SHP77 treated with DMSO at 0.1 percent for 48 hours (cell line): ENCODE results near the gene DGKB.

Experiments
- DNase-seq: peaks from one replicate; lab custom pipeline; 2025; lab: John Stamatoyannopoulos, UW

The DGKB gene

DNA sequence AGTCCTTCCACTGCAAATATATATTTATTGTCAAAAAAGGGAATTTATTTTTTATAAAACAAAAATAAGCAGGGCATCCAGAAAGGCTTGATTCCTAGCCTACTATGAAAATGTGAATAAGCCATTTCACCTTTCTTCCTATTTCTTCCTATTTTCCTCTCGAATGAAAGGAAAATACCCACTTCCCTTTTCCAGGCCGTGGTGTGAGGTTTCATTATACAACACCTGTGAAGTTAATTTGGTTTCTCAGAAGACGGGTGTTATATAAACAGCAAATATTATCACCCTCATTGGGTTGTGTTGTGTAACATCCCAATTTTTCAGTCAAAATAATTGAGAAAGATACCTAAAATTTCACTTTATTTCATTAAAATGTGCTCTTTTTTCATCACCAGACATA lies 214.3 kb downstream of the DGKB start:
- DNase-seq: no peak

DNA sequence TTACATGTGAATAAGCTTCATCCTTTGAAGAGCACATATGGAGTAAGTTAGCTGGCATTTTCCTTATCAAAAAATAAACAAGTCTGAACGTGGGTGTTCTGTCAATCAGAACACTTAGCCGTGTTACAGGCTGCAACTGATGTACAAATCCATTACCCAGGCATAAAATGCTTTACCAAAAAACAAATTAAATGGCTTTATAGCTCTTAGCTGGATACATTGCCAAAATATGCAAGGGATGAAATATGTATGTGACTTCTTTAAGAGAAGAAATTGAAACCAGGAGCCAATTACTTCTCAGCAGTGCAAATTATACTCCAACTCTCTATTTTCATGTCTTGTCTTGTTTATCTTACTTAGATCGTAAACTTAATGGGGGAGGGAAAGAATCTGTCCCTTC lies 214.8 kb downstream of the DGKB start:
- no peak for DNase-seq

DNA sequence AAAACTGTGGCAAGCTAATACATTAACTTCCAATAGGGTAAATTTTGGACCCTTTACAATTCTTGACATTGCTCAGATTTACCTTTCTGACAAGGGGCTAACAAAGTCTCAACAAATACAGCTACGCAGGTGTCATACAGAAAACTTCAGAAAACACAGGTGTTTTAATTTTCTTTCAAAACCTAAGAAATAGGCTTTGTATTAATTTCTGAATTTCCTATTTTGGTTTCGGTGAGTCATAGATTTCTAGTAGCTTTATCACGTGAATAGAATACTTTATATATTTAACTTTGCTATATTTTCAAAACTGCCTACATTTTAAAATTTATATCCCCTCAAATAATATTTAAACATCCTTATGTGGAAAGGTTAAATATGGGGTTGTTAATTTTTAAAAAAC lies 215.3 kb downstream of the DGKB start:
- DNase-seq: no peak

DNA sequence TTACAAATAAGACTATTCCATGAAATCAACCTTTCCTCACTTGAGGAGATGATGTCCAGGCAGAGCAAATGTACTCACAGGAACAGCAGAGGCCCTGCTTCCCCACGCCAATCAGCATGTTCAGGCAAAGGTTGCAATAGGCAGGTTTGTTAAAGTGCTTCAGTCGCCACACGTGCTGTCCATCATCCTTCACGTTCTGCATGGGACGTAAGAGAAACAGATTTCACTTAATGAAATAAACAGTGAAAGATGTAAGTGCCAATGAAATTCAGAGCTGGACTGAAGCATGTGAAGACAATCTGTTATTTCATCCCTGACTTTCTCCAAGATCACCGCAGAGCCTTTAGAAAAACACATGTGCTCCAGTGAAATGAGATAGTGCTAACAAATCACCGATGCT lies 217.4 kb downstream of the DGKB start:
- no peak for DNase-seq

DNA sequence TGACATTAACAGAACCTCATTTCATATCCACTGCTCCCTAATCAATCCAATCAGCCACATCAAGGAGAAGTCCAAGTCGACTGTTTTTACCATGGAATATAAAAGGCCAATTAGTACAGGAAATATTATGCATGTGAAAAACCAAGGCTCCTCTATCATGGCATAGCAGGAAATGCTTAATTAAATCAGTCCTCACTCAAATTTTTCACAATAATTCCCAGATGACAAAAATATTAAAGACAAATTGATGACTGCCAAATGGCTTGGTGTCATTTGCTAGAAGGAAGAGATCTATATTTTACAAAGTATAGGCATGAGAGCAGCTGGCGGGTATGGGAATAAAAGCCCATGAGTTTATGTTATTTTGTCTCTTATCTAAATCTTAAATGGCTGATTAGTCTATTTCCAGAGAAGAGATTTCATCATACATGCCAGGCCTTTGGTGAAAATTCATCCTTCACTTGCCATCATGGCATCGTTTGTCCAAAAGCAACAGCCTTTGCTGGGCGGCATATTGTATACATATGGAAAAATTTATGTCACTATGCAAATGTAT lies 219.6 kb downstream of the DGKB start:
- no peak for DNase-seq

DNA sequence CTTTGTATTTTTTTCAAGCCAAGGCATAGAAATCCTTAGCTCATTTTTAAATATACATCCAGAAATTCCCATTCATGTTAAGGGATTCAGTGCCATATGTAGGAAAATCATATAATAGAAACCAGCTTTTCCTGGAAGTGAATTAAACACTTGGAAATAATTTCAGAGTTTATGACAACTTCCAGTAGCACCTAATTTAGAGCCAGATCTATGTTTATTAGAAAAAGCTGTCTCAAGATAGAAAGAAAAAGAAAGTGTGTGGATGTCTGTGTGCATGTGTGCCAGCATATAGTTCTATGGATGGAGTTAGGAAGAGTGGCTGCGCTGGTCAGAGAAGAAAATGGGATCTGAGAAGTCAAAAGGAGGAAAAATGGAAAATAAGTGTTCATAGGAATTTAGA lies 225.7 kb downstream of the DGKB start:
- DNase-seq: no peak

DNA sequence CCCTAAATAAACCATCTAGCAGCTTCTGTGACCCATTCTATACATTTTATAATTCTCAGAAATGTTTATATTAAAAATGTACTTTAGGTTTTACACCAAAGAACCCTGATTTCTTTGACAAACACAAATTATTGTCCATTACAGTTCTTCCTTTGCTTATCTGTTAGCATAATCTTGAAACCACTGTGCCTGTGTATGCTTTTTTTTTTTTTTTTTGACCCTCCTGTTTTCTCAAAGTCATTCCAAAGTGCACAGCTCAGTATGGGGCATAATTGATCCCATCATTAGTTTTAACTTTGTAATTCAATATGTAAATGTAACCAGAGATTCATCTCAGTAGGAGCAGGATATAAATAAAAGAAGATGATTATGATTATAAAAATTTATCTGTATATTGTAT lies 229.3 kb downstream of the DGKB start:
- DNase-seq: no peak

DNA sequence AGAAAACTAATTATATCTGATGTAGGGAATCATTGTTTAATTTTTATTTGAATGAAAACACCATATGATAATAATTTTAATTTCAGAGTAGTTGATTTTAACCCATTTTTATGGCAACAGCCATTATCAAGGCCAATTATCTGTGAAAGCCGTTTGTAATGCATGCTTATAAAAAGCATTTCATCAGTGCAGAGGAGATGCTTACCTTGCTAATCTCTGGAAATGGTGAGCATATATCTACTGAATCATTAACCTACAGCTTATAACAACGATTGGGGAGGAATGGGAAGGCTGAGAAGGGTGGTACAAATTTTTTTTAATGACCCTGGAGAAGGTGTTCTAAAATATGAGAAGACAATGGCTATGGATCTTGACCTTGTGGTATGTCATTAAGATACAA lies 235.6 kb downstream of the DGKB start:
- no peak for DNase-seq

DNA sequence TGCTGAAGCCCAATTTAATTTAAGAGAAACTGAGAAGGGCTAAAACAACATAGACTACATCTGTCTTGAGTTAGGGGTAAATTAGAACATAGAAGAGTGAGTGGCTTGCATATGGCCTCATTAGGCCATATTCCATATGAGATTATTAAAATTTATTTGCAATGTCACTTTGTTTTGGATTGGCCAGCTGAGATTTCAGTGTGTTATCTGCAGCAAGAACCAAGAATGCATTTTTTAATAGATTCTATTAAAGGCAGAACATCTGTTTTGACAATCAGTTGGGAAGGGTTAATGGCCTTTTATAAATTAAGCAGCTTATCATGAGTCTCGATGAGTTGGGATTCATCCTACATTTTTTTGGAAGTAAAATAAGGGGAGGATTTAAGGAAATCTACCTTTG lies 236.2 kb downstream of the DGKB start:
- no peak for DNase-seq

DNA sequence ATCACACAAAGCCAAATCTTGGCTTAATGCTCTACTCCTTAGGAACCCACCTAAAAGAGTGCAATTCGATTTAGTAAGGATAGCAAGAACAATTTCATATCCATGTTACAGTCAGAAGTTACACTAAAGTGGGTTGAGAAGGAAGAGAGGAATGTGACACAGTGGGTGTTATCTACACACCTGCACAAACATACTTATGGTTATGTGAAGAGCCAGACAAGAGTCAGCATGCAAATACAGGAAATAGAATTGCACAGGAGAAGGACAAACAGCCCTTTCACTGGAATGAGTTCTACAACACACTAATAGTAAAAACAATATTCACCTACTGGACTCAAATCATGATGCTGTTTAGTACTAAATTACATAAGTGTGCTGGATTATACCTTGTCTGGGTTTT lies 262.8 kb downstream of the DGKB start:
- peak; percentile 69 for DNase-seq

DNA sequence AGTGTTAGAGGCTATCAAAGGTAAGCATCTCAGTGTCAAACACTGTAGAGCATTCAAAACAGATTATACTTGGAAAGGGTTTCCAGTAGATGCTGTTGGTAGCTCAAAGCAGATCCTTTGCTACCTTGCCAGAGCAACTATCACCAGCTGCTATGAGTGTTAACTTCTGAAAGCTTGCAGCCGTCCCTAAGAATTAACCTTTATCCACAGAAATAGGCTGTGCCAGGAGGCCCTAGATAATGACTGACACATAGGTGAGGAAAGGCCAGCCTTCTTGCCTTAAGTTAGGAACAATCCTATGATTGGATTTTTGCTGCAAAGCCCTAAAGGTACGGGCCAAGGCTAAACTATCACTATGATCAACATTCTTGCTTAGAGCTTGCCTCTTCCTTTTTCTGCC lies 263.2 kb downstream of the DGKB start:
- DNase-seq: peak; percentile 31

DNA sequence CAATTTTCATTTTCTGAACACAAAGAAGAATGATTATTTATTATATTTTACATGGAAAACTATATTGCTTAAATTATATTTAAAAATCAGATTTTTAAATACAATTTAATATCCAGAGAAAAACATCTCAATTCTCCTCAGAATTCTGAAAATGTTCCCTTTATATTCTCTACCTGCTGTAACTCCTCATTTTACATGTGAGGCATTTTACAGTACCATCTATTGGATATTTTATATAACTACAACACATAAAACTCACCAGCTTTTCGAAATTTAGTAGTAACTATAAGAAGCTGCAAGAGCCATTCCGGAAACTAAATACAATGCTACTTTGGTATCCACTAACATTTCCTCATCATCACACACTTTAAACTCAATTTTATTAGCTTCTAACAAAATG lies 264.6 kb downstream of the DGKB start:
- no peak for DNase-seq

DNA sequence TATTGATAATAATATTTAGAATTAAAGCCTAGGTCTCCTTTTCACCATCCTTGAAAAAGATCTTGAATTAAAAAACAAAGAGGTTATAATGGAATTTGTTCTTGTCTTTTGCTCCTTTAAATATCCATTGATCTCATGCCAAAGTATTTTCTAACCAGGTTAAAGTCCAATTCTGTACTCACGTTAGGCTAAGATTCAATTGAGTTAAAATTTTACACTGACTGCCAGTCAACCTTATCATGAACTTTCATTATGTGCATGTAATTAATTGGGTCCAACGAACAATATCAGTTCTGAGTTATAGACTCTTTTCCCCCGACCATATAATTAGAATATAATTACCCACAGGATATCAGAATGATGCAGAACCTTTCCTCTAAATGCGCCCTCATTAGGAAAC lies 266.6 kb downstream of the DGKB start:
- DNase-seq: no peak

DNA sequence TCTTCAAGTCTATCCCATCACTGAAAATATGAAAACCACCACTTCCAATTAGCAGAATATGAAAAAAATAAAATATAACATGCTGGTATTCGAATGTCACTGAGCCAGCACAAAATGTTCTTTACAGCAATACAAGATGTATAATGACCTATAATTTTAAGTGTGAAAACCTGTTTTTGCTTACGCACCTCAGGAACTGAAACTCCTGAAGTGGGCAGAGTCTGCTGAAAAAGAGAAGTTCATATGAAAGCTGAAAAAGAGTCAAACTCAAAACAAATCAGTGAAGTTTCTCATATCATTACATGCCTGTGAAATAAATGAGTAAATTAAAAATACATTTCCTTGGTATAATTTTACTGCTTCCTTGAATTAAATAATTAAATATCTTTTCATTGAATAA lies 272.5 kb downstream of the DGKB start:
- DNase-seq: no peak

DNA sequence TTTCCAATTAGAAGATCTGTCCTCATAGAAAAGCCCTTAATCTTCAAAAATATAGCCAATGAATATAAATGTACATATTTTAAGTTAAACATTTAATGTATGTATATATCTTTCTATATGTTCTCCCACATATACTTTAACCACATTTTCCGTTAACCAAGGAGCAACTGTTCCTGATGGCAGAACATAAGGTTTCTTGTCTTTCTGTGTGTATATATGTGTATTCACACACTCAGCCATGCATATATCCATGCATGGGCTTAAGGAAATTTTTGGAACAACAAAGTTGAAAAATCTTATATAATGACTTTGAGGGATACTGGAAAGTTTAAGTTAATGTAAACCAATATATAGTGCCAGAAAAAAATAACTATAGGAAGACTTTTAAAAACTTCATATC lies 274.0 kb downstream of the DGKB start:
- DNase-seq: no peak

DNA sequence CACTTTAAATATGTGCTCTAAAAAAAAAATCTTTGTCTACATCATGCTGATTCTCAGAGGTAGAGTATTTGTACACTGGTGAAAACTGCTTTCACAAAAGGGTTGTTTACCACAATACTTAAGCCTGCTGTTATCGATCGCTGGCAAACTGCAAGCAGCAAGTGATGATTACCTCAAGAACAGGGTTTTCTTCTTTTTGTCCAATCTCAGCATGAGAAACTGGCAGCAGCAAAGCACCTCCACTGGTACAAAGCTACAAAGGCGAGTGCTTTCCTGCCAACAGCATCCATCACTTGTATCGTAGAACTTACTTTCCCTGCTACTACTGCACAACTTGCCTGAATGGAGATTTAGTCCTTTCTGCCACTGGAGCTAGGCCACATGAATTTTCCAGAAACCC lies 276.5 kb downstream of the DGKB start:
- no peak for DNase-seq

DNA sequence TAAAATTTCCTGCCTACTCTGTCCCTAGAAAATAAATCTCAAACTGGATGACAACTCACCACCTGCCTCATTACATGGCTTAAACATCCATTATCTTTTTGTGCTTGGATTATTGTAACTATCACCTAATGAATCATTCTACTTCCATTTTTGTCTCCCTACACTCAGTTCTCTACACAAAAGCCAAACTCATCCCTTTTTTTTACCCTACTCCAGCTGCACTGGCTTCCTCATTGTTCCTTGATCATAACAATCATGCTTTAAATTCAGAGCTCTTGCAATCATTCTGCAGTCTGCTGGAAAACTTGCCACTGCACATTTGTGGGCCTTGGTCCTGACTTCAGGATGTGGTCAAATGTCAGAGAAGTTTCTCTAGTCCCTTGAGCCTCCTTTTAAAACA lies 280.0 kb downstream of the DGKB start:
- no peak for DNase-seq

DNA sequence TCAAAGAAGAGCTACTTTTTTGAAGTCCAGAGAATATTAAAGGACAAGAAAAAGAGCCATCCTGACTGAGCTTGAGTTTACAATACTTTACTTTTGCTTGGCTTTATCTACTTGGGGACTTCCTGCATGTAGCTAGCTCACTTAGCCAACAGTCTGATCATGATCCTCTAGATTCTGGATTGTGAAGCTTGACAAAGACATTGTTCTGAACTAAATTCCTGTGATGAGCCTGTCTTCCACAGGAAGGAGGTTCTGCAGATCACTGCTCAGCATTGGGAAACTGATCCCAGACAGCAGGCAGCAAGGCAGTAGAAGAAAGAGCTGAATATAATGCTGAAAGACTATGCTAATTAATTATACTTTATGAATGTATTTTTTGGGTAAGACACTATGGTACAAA lies 296.4 kb downstream of the DGKB start:
- no peak for DNase-seq

DNA sequence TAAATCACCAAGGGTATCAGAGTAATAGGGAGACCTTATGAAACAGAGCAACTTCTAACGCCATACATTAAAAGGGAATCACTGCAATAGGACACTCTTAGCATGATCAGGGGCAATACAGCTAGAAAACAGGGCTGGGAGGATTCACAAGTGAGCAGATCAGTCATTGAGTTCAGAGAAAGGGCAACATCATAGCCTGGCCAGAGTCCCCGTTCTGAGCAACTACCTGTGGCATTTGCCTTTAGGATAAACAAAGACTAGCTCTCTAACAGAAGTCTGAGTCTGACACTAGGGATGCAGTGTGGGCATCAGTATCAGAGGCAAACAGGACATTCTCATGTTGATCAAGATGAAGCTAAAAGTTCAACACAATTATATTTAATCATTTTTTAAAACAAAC lies 297.9 kb downstream of the DGKB start:
- DNase-seq: no peak

DNA sequence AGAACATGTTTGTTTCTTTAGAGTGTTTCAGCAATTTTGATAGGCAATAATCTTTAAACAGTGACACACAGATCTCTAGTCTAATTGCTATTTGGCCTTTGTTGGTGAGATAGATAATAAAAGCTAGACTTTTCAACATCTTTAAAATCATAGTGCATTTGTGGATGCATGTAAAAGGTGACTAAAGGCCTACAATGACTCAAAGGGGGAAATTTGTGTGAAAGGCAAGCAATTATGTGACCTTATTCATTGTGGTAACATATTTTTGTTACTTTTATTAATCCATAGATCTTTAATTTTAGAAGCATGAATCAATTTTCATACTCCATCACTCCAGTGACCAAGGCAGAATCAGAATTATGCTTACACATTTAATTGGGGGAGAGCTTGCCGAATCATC lies 299.7 kb downstream of the DGKB start:
- no peak for DNase-seq

DNA sequence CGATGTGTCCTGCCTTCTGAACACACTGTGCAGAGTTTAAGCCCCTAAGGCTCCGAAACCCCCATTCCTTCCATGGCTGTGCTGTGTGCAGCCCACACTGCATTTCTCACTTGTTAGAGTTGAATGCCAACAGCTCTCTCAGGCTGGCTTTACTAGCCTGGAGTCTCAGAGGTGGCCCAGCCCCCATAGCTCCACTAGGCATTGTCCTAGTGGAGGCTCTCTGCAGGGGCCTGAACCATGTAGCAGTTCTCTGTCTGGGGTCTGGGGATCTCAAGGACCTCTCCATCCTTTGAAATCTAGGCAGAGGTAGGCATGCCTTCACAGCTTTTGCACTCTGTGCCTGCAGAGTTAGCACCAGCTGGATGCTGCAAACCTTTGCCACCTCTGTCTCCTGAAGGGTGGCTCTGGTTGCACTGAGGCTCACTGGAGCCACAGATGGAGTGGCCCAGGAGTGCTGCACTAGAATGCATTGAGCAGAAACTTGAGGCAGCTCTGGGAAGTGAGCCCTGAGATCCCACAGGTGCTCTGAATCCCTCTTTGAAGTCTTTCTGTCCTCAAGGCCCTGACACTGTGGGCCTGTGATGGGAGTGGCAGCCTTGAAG lies 301.7 kb downstream of the DGKB start:
- DNase-seq: no peak

DNA sequence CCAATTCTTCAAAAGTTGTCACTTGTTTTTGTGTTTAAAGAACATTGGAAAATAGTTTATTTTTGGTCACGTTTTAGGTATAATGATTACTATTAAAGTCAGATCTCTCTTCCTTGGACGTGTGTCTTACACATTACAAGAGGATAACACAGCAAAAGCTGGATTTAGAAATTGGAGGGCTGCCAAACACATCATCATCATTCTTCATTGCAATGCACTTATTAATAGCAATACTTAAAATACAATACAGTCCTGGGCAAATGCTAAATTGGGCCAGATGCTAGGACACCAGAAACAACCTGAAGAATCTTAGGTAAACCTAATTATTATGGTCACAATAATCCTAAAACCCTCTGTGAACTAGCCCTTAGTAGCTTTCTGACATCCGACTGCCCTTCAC lies 303.6 kb downstream of the DGKB start:
- no peak for DNase-seq

DNA sequence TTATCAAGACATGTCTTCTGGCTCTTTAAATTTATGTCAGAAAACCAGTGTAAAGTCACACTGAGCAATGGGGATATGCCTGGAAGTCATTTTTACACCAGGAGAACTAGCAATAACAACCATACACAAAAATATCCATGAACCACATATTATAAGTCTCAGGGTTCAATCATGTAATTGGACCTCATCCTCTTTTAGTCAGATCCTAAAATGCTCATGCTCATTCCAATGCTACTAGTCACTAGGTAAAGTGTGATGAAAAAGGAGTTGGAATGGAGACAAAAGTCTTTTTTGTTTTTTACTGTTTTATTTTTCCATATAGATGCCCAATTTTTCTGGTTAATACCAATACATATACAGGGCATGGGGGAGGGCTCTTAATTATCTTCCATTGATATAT lies 306.1 kb downstream of the DGKB start:
- no peak for DNase-seq

DNA sequence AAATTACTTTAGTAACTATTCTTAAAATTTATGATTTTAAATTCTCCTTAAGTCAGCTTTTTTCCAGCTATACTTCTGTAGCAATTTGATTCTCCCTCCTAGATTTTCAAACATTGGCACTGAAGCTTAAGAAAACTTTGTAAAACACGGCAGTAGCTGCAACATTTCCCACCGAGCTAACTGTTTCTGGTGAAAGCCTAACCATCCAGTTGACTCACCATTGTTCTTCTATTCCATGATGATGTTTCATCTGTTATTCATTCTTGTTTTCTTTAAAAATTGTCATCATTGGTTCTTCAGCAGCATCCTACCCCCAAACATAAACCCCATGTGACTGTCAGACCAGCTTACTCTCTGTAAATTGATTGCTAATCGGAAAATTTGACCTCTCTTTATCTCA lies 312.3 kb downstream of the DGKB start:
- DNase-seq: no peak

DNA sequence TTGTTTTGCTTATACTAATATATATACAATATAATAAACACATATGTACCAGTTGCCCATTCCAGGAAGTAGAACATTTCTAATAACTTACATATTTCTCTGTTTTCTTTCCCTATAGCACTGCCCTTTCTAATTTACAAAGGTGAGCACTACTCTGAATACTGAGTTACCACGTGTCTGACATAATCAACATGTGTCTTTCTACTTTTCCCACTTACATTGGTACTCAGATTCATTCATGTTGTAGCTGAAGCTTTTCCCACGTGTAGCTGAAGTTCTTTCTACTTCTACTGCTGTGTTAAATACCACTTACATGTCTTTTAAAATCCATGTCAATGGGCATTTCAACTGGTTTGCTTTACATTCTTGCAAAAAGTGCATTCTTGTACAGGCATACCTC lies 317.3 kb downstream of the DGKB start:
- no peak for DNase-seq
